ENCODE results near the gene ETFBKMT.
"Not testable (repeated sequence)": the region's sequence is repeated elsewhere in the genome, so short reads cannot be mapped to it uniquely, and the experiment has no call there.

ETFBKMT gene

GRCh38 chr12:31685801-31686200 lies 26.3 kb downstream of the ETFBKMT start:
- H3K4me1 ChIP-seq (ENCODE audit: control insufficient read depth in 1 of 2, insufficient read depth in 2 of 2, low read length in 2 of 2) = no peaks in the 10 kb centered on the region
- no peak overlapping the region for H3K27ac ChIP-seq (ENCODE audit: low read depth, low read length)
- no peaks in the 10 kb centered on the region for H3K27me3 ChIP-seq (ENCODE audit: control insufficient read depth in 1 of 2, insufficient read depth in 2 of 2, low read length in 2 of 2)

GRCh38 chr12:31687101-31687527 lies 27.6 kb downstream of the ETFBKMT start:
- Histone ChIP-seq H3K27ac (ENCODE audit: low read depth, low read length) (no peak overlapping the region), H3K36me3 (ENCODE audit: control insufficient read depth in 1 of 2, insufficient read depth in 2 of 2, low read length in 2 of 2) (peaks cover 0 to 3% of the 10 kb centered on the region in 2 donors), H3K4me3 (ENCODE audit: low read depth in 1 of 2, low read length in 2 of 2) (no peak overlapping the region), H3K9me3 (ENCODE audit: control insufficient read depth in 1 of 2, low read length in 2 of 2) (peaks cover 3 to 15% of the 10 kb centered on the region in 2 donors), H3K27me3 (ENCODE audit: control insufficient read depth in 1 of 2, insufficient read depth in 2 of 2, low read length in 2 of 2) (no peaks in the 10 kb centered on the region), H3K4me1 (ENCODE audit: control insufficient read depth in 1 of 2, insufficient read depth in 2 of 2, low read length in 2 of 2) (no peaks in the 10 kb centered on the region), H3K9ac (ENCODE audit: low read depth in 1 of 2, low read length in 2 of 2) (no peak overlapping the region)

More at GRCh38 chr12:31685801-31686200, 26.3 kb downstream of the ETFBKMT start:
- H3K9me3 ChIP-seq (ENCODE audit: control insufficient read depth in 1 of 2, low read length in 2 of 2) = peaks cover 3 to 15% of the 10 kb centered on the region in 2 donors
- peaks cover 0 to 3% of the 10 kb centered on the region in 2 donors for H3K36me3 ChIP-seq (ENCODE audit: control insufficient read depth in 1 of 2, insufficient read depth in 2 of 2, low read length in 2 of 2)
- no peak overlapping the region for H3K9ac ChIP-seq (ENCODE audit: low read depth in 1 of 2, low read length in 2 of 2)
- H3K4me3 ChIP-seq (ENCODE audit: low read depth in 1 of 2, low read length in 2 of 2) = no peak overlapping the region

- not testable (repeated sequence) for H3K36me3 ChIP-seq (ENCODE audit: control insufficient read depth in 1 of 2, insufficient read depth in 2 of 2, low read length in 2 of 2); H3K4me3 ChIP-seq (ENCODE audit: low read depth in 1 of 2, low read length in 2 of 2); H3K9me3 ChIP-seq (ENCODE audit: control insufficient read depth in 1 of 2, low read length in 2 of 2); H3K4me1 ChIP-seq (ENCODE audit: control insufficient read depth in 1 of 2, insufficient read depth in 2 of 2, low read length in 2 of 2); H3K27me3 ChIP-seq (ENCODE audit: control insufficient read depth in 1 of 2, insufficient read depth in 2 of 2, low read length in 2 of 2); H3K9ac ChIP-seq (ENCODE audit: low read depth in 1 of 2, low read length in 2 of 2); H3K27ac ChIP-seq (ENCODE audit: low read depth, low read length)
Observed at GRCh38 chr12:31689921-31690320, 30.4 kb downstream of the ETFBKMT start.

- Histone ChIP-seq H3K4me1 (ENCODE audit: control insufficient read depth in 1 of 2, insufficient read depth in 2 of 2, low read length in 2 of 2) (no peaks in the 10 kb centered on the region), H3K4me3 (ENCODE audit: low read depth in 1 of 2, low read length in 2 of 2) (no peak overlapping the region), H3K9ac (ENCODE audit: low read depth in 1 of 2, low read length in 2 of 2) (no peak overlapping the region), H3K27me3 (ENCODE audit: control insufficient read depth in 1 of 2, insufficient read depth in 2 of 2, low read length in 2 of 2) (no peaks in the 10 kb centered on the region), H3K9me3 (ENCODE audit: control insufficient read depth in 1 of 2, low read length in 2 of 2) (peaks cover 0 to under 1% of the 10 kb centered on the region in 2 donors), H3K36me3 (ENCODE audit: control insufficient read depth in 1 of 2, insufficient read depth in 2 of 2, low read length in 2 of 2) (no peaks in the 10 kb centered on the region), H3K27ac (ENCODE audit: low read depth, low read length) (no peak overlapping the region)
Observed at GRCh38 chr12:31702047-31702446, 42.6 kb downstream of the ETFBKMT start.

- H3K27ac ChIP-seq (ENCODE audit: low read depth, low read length) = no peak overlapping the region
- H3K4me1 ChIP-seq (ENCODE audit: control insufficient read depth in 1 of 2, insufficient read depth in 2 of 2, low read length in 2 of 2) = no peaks in the 10 kb centered on the region
- no peaks in the 10 kb centered on the region for H3K27me3 ChIP-seq (ENCODE audit: control insufficient read depth in 1 of 2, insufficient read depth in 2 of 2, low read length in 2 of 2)
- H3K4me3 ChIP-seq (ENCODE audit: low read depth in 1 of 2, low read length in 2 of 2) = no peak overlapping the region
- peaks cover 4 to 8% of the 10 kb centered on the region in 2 donors for H3K9me3 ChIP-seq (ENCODE audit: control insufficient read depth in 1 of 2, low read length in 2 of 2)
- no peaks in the 10 kb centered on the region for H3K36me3 ChIP-seq (ENCODE audit: control insufficient read depth in 1 of 2, insufficient read depth in 2 of 2, low read length in 2 of 2)
- H3K9ac ChIP-seq (ENCODE audit: low read depth in 1 of 2, low read length in 2 of 2) = no peak overlapping the region
Observed at GRCh38 chr12:31705621-31706020, 46.1 kb downstream of the ETFBKMT start.

GRCh38 chr12:31708118-31708517 lies 48.6 kb downstream of the ETFBKMT start:
- H3K27ac ChIP-seq (ENCODE audit: low read depth, low read length); H3K36me3 ChIP-seq (ENCODE audit: control insufficient read depth in 1 of 2, insufficient read depth in 2 of 2, low read length in 2 of 2); H3K27me3 ChIP-seq (ENCODE audit: control insufficient read depth in 1 of 2, insufficient read depth in 2 of 2, low read length in 2 of 2); H3K9me3 ChIP-seq (ENCODE audit: control insufficient read depth in 1 of 2, low read length in 2 of 2); H3K4me1 ChIP-seq (ENCODE audit: control insufficient read depth in 1 of 2, insufficient read depth in 2 of 2, low read length in 2 of 2); H3K9ac ChIP-seq (ENCODE audit: low read depth in 1 of 2, low read length in 2 of 2); H3K4me3 ChIP-seq (ENCODE audit: low read depth in 1 of 2, low read length in 2 of 2): not testable (repeated sequence)

GRCh38 chr12:31710021-31710818 lies 50.7 kb downstream of the ETFBKMT start:
- H3K36me3 ChIP-seq (ENCODE audit: control insufficient read depth in 1 of 2, insufficient read depth in 2 of 2, low read length in 2 of 2) = no peaks in the 10 kb centered on the region
- H3K27ac ChIP-seq (ENCODE audit: low read depth, low read length) = no peak overlapping the region
- no peak overlapping the region for H3K4me3 ChIP-seq (ENCODE audit: low read depth in 1 of 2, low read length in 2 of 2)
- no peak overlapping the region for H3K9ac ChIP-seq (ENCODE audit: low read depth in 1 of 2, low read length in 2 of 2)
- H3K9me3 ChIP-seq (ENCODE audit: control insufficient read depth in 1 of 2, low read length in 2 of 2) = peaks cover 4 to 8% of the 10 kb centered on the region in 2 donors
- no peaks in the 10 kb centered on the region for H3K4me1 ChIP-seq (ENCODE audit: control insufficient read depth in 1 of 2, insufficient read depth in 2 of 2, low read length in 2 of 2)
- H3K27me3 ChIP-seq (ENCODE audit: control insufficient read depth in 1 of 2, insufficient read depth in 2 of 2, low read length in 2 of 2) = no peaks in the 10 kb centered on the region

- no peak overlapping the region for H3K27ac ChIP-seq (ENCODE audit: low read depth, low read length)
- no peaks in the 10 kb centered on the region for H3K9me3 ChIP-seq (ENCODE audit: control insufficient read depth in 1 of 2, low read length in 2 of 2)
- no peaks in the 10 kb centered on the region for H3K27me3 ChIP-seq (ENCODE audit: control insufficient read depth in 1 of 2, insufficient read depth in 2 of 2, low read length in 2 of 2)
- no peak overlapping the region for H3K9ac ChIP-seq (ENCODE audit: low read depth in 1 of 2, low read length in 2 of 2)
- H3K36me3 ChIP-seq (ENCODE audit: control insufficient read depth in 1 of 2, insufficient read depth in 2 of 2, low read length in 2 of 2) = no peaks in the 10 kb centered on the region
- H3K4me3 ChIP-seq (ENCODE audit: low read depth in 1 of 2, low read length in 2 of 2) = no peak overlapping the region
- no peaks in the 10 kb centered on the region for H3K4me1 ChIP-seq (ENCODE audit: control insufficient read depth in 1 of 2, insufficient read depth in 2 of 2, low read length in 2 of 2)
Observed at GRCh38 chr12:31712877-31713276, 53.4 kb downstream of the ETFBKMT start.

- Histone ChIP-seq H3K4me1 (ENCODE audit: control insufficient read depth in 1 of 2, insufficient read depth in 2 of 2, low read length in 2 of 2) (no peaks in the 10 kb centered on the region), H3K36me3 (ENCODE audit: control insufficient read depth in 1 of 2, insufficient read depth in 2 of 2, low read length in 2 of 2) (no peaks in the 10 kb centered on the region), H3K27me3 (ENCODE audit: control insufficient read depth in 1 of 2, insufficient read depth in 2 of 2, low read length in 2 of 2) (no peaks in the 10 kb centered on the region), H3K4me3 (ENCODE audit: low read depth in 1 of 2, low read length in 2 of 2) (no peak overlapping the region), H3K9ac (ENCODE audit: low read depth in 1 of 2, low read length in 2 of 2) (no peak overlapping the region), H3K27ac (ENCODE audit: low read depth, low read length) (no peak overlapping the region), H3K9me3 (ENCODE audit: control insufficient read depth in 1 of 2, low read length in 2 of 2) (no peaks in the 10 kb centered on the region)
Observed at GRCh38 chr12:31714406-31715271, 55.2 kb downstream of the ETFBKMT start.

- H3K4me3 ChIP-seq (ENCODE audit: low read depth in 1 of 2, low read length in 2 of 2) = peak overlapping the region in 1 of 2 donors; percentile 23
- no peaks in the 10 kb centered on the region for H3K4me1 ChIP-seq (ENCODE audit: control insufficient read depth in 1 of 2, insufficient read depth in 2 of 2, low read length in 2 of 2)
- H3K27ac ChIP-seq (ENCODE audit: low read depth, low read length) = no peak overlapping the region
- no peaks in the 10 kb centered on the region for H3K9me3 ChIP-seq (ENCODE audit: control insufficient read depth in 1 of 2, low read length in 2 of 2)
- H3K9ac ChIP-seq (ENCODE audit: low read depth in 1 of 2, low read length in 2 of 2) = no peak overlapping the region
- H3K36me3 ChIP-seq (ENCODE audit: control insufficient read depth in 1 of 2, insufficient read depth in 2 of 2, low read length in 2 of 2) = no peaks in the 10 kb centered on the region
- no peaks in the 10 kb centered on the region for H3K27me3 ChIP-seq (ENCODE audit: control insufficient read depth in 1 of 2, insufficient read depth in 2 of 2, low read length in 2 of 2)
Observed at GRCh38 chr12:31715283-31715825, 55.9 kb downstream of the ETFBKMT start.

All from duodenal mucosa (tissue), 2 donors.